OCI-M1 (cell line): ENCODE results near the gene NTRK1.

ENCODE experiments used
- DNase-seq: peaks from one replicate; lab custom pipeline; 2025; lab: John Stamatoyannopoulos, UW

Gene NTRK1

GRCh38 chr1:156881101-156881500 is 20.4 kb downstream of the NTRK1 start:
- no peak for DNase-seq

GRCh38 chr1:156881663-156882062 is 21.0 kb downstream of the NTRK1 start:
- DNase-seq: no peak

- peak; percentile 74 for DNase-seq
Observed at GRCh38 chr1:156882543-156882942, 21.9 kb downstream of the NTRK1 start.

GRCh38 chr1:156883919-156884318 is 23.3 kb downstream of the NTRK1 start:
- no peak for DNase-seq

- no peak for DNase-seq
Observed at GRCh38 chr1:156884560-156885184, 24.0 kb downstream of the NTRK1 start.

GRCh38 chr1:156885314-156885713 is 24.6 kb downstream of the NTRK1 start:
- DNase-seq: no peak

GRCh38 chr1:156885880-156886355 is 25.3 kb downstream of the NTRK1 start:
- no peak for DNase-seq

GRCh38 chr1:156886583-156887281 is 26.1 kb downstream of the NTRK1 start:
- no peak for DNase-seq

GRCh38 chr1:156887317-156887716 is 26.7 kb downstream of the NTRK1 start:
- DNase-seq: no peak

- DNase-seq: no peak
Observed at GRCh38 chr1:156887734-156888133, 27.1 kb downstream of the NTRK1 start.

- DNase-seq: peak; percentile 96
Observed at GRCh38 chr1:156889802-156890580, 29.3 kb downstream of the NTRK1 start.

GRCh38 chr1:156892190-156893047 is 31.8 kb downstream of the NTRK1 start:
- DNase-seq: peak; percentile 95

GRCh38 chr1:156893048-156893953 is 32.6 kb downstream of the NTRK1 start, which contains the start of gene PEAR1:
PEAR1 (plus strand) TSS chr1:156893718; CDS start chr1:156903927, 10,209 bp downstream.
- no peak for DNase-seq

GRCh38 chr1:156894001-156894400 is 33.3 kb downstream of the NTRK1 start:
- DNase-seq: no peak

- DNase-seq: peak; percentile 69
Observed at GRCh38 chr1:156894711-156895454, 34.2 kb downstream of the NTRK1 start.

- DNase-seq: peak; percentile 51
Observed at GRCh38 chr1:156895455-156895812, 34.8 kb downstream of the NTRK1 start.

- no peak for DNase-seq
Observed at GRCh38 chr1:156895927-156896326, 35.3 kb downstream of the NTRK1 start.

GRCh38 chr1:156896490-156897033 is 35.9 kb downstream of the NTRK1 start:
- DNase-seq: no peak

- no peak for DNase-seq
Observed at GRCh38 chr1:156897078-156897825, 36.6 kb downstream of the NTRK1 start.
